ENCODE measurements around the gene RHOJ. TPM values are rescaled to one million over a fixed set of nuclear protein-coding genes. Genes with fewer than 3 reads are reported as not detected.

The RHOJ gene
- total RNA-seq, 1 experiment from 2014 or later = not detected

DNA sequence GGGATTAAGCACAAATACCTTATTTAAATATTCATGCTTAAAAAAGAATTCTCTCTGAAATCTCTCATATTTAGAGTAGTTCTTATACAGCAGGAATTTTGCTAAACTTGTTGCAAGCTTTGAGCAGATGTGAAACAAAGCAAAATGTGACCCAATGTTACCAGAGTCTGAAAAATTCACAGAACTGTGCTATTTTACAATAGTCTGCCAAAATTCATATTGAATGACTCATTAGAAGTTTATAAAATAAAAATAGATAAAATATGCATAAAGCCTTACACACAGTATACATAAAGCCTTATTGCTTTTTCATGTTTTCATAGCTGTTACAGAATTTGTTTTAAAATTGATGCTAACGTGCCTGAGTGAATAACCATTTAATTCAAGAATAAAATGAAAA lies 17.8 kb upstream of the RHOJ start:
- no TSS peak for BruUV-seq (replicated peaks)
- Mint-ChIP-seq H3K27me3 (ENCODE audit: insufficient read depth, unreplicated experiment) (peaks cover 3% of the 10 kb centered on the region), H3K4me3 (ENCODE audit: unreplicated experiment) (no peak overlapping the region), H3K36me3 (ENCODE audit: insufficient read depth, unreplicated experiment) (no peaks in the 10 kb centered on the region), H3K4me1 (ENCODE audit: low read depth, unreplicated experiment) (no peaks in the 10 kb centered on the region), H3K9me3 (ENCODE audit: unreplicated experiment) (peaks cover 9% of the 10 kb centered on the region), H3K27ac (ENCODE audit: unreplicated experiment) (no peak overlapping the region)
- CTCF ChIA-PET = no interaction called here
- POLR2A ChIA-PET = no interaction called here
- Histone ChIP-seq H3K4me1 (no peaks in the 10 kb centered on the region), H3K9me3 (no peaks in the 10 kb centered on the region), H3K27me3 (replicated peaks; ENCODE audit: control insufficient read depth, insufficient read depth, low read length) (no peaks in the 10 kb centered on the region), H3K4me3 (ENCODE audit: low read depth, low read length) (no peak overlapping the region), H3K36me3 (ENCODE audit: control insufficient read depth, insufficient read depth, low read length) (no peaks in the 10 kb centered on the region)
- no peak for DNase-seq
- TF ChIP-seq, protein P1, sequence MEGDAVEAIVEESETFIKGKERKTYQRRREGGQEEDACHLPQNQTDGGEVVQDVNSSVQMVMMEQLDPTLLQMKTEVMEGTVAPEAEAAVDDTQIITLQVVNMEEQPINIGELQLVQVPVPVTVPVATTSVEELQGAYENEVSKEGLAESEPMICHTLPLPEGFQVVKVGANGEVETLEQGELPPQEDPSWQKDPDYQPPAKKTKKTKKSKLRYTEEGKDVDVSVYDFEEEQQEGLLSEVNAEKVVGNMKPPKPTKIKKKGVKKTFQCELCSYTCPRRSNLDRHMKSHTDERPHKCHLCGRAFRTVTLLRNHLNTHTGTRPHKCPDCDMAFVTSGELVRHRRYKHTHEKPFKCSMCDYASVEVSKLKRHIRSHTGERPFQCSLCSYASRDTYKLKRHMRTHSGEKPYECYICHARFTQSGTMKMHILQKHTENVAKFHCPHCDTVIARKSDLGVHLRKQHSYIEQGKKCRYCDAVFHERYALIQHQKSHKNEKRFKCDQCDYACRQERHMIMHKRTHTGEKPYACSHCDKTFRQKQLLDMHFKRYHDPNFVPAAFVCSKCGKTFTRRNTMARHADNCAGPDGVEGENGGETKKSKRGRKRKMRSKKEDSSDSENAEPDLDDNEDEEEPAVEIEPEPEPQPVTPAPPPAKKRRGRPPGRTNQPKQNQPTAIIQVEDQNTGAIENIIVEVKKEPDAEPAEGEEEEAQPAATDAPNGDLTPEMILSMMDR (IDR thresholded peaks at IDR 0.05; ENCODE audit: insufficient read depth in 1 of 2, low read depth in 1 of 2, low read length in 1 of 2, severe bottlenecking in 1 of 2, unreplicated experiment in 1 of 2) = no peak
- intact Hi-C loops (cut with micrococcal nuclease; ENCODE audit: unreplicated experiment) = no loop called here

DNA sequence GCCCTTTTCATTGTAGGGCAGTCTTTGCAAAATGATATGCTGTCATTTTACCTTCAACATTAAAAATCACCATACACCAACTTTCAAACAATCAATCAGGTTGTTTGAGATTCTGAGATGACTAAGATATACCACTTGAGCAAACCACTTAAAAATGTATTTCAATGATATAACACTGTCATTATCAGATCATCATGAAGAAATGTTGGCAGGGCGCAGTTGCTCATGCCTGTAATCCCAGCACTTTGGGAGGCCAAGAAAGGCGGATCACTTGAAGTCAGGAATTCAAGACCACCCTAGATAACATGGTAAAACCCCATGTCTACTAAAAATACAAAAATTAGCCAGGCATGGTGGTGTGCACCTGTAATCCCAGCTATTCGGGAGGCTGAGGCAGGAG lies 13.0 kb upstream of the RHOJ start:
- Mint-ChIP-seq H3K4me1 (ENCODE audit: low read depth, unreplicated experiment) (no peaks in the 10 kb centered on the region), H3K4me3 (ENCODE audit: unreplicated experiment) (no peak overlapping the region), H3K27me3 (ENCODE audit: insufficient read depth, unreplicated experiment) (no peaks in the 10 kb centered on the region), H3K36me3 (ENCODE audit: insufficient read depth, unreplicated experiment) (no peaks in the 10 kb centered on the region), H3K9me3 (ENCODE audit: unreplicated experiment) (no peaks in the 10 kb centered on the region), H3K27ac (ENCODE audit: unreplicated experiment) (no peak overlapping the region)
- Histone ChIP-seq H3K9me3 (no peaks in the 10 kb centered on the region), H3K27me3 (replicated peaks; ENCODE audit: control insufficient read depth, insufficient read depth, low read length) (no peaks in the 10 kb centered on the region), H3K4me1 (no peaks in the 10 kb centered on the region), H3K36me3 (ENCODE audit: control insufficient read depth, insufficient read depth, low read length) (no peaks in the 10 kb centered on the region), H3K4me3 (ENCODE audit: low read depth, low read length) (no peak overlapping the region)
- TF ChIP-seq, protein P1 (IDR thresholded peaks at IDR 0.05; ENCODE audit: insufficient read depth in 1 of 2, low read depth in 1 of 2, low read length in 1 of 2, severe bottlenecking in 1 of 2, unreplicated experiment in 1 of 2) = no peak
- ChIA-PET POLR2A (no interaction called here), CTCF (no interaction called here)
- no TSS peak for BruUV-seq (replicated peaks)
- intact Hi-C loops (cut with micrococcal nuclease; ENCODE audit: unreplicated experiment) = no loop called here
- DNase-seq = no peak

DNA sequence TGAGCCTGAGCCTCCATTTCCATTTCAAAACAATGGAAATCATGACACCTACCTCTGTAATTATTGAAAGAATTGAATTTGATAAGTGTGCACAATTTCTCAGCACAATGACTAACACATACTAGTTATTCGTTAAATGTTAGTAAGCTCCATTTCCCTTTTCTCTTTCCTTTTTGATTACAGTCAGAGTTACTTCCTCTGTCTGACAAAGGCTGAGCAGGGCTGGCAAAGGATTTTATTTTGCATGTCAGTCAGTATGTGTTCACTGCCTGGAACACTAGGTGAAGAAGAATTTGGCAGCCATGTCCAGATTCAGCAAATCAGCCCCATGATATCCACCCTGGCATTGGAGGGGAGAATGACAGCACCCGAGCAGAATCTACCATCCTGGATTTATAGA lies 12.2 kb upstream of the RHOJ start:
- Histone ChIP-seq H3K4me1 (no peaks in the 10 kb centered on the region), H3K4me3 (ENCODE audit: low read depth, low read length) (no peak overlapping the region), H3K9me3 (no peaks in the 10 kb centered on the region), H3K27me3 (replicated peaks; ENCODE audit: control insufficient read depth, insufficient read depth, low read length) (no peaks in the 10 kb centered on the region), H3K36me3 (ENCODE audit: control insufficient read depth, insufficient read depth, low read length) (no peaks in the 10 kb centered on the region)
- Mint-ChIP-seq H3K27me3 (ENCODE audit: insufficient read depth, unreplicated experiment) (no peaks in the 10 kb centered on the region), H3K4me3 (ENCODE audit: unreplicated experiment) (no peak overlapping the region), H3K36me3 (ENCODE audit: insufficient read depth, unreplicated experiment) (no peaks in the 10 kb centered on the region), H3K9me3 (ENCODE audit: unreplicated experiment) (no peaks in the 10 kb centered on the region), H3K4me1 (ENCODE audit: low read depth, unreplicated experiment) (no peaks in the 10 kb centered on the region), H3K27ac (ENCODE audit: unreplicated experiment) (no peak overlapping the region)
- intact Hi-C loops (cut with micrococcal nuclease; ENCODE audit: unreplicated experiment) = no loop called here
- TF ChIP-seq, protein P1 (IDR thresholded peaks at IDR 0.05; ENCODE audit: insufficient read depth in 1 of 2, low read depth in 1 of 2, low read length in 1 of 2, severe bottlenecking in 1 of 2, unreplicated experiment in 1 of 2) = no peak
- BruUV-seq (replicated peaks) = no TSS peak
- CTCF ChIA-PET = no interaction called here
- DNase-seq = no peak
- POLR2A ChIA-PET = no interaction called here

All from Caco-2 (cell line).